ENCODE results near the gene CFDP1.

CFDP1 gene

GRCh38 chr16:75250809-75251279, 182.5 kb downstream of the CFDP1 start:
- TF ChIP-seq GATA2 (IDR thresholded peaks at IDR 0.05; ENCODE audit: low read depth, low read length) (no peak), GATA3 (IDR thresholded peaks at IDR 0.05; ENCODE audit: low read depth, low read length) (no peak)

GRCh38 chr16:75250089-75250808, 183.1 kb downstream of the CFDP1 start:
- TF ChIP-seq GATA3 (IDR thresholded peaks at IDR 0.05; ENCODE audit: low read depth, low read length) (no peak), GATA2 (IDR thresholded peaks at IDR 0.05; ENCODE audit: low read depth, low read length) (no peak)

- TF ChIP-seq GATA2 (IDR thresholded peaks at IDR 0.05; ENCODE audit: low read depth, low read length) (no peak), GATA3 (IDR thresholded peaks at IDR 0.05; ENCODE audit: low read depth, low read length) (no peak)
These were observed 183.9 kb downstream of the CFDP1 start for GRCh38 chr16:75249441-75249840.

- TF ChIP-seq GATA2 (IDR thresholded peaks at IDR 0.05; ENCODE audit: low read depth, low read length) = no peak
- no peak for TF ChIP-seq GATA3 (IDR thresholded peaks at IDR 0.05; ENCODE audit: low read depth, low read length)
These were observed 184.5 kb downstream of the CFDP1 start for GRCh38 chr16:75248536-75249380.

- TF ChIP-seq GATA3 (IDR thresholded peaks at IDR 0.05; ENCODE audit: low read depth, low read length) (no peak), GATA2 (IDR thresholded peaks at IDR 0.05; ENCODE audit: low read depth, low read length) (no peak)
These were observed 185.2 kb downstream of the CFDP1 start for GRCh38 chr16:75248142-75248535.

DNA sequence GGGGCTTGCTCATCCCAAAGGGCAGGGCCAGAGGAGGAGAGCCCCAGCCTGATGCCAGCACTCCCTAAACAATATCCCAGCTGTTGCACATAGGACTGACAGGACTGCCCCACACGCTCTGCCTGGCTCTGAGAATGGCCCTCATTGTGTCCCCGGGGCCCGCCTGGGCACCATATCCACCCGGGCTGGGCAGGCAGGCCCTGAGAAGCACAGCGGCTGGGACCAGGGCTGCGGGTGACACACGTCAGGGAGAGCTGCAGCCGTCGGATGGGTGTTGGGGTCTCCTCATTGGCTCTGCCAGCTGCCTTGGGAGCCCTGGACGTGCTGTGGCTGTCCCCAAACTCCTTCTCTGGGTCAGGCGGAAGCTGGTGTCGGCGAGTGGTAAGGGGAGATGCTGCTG, 186.1 kb downstream of the CFDP1 start:
- TF ChIP-seq GATA3 (IDR thresholded peaks at IDR 0.05; ENCODE audit: low read depth, low read length) (no peak), GATA2 (IDR thresholded peaks at IDR 0.05; ENCODE audit: low read depth, low read length) (no peak)

GRCh38 chr16:75246504-75247205, 186.6 kb downstream of the CFDP1 start:
- TF ChIP-seq GATA3 (IDR thresholded peaks at IDR 0.05; ENCODE audit: low read depth, low read length) (no peak), GATA2 (IDR thresholded peaks at IDR 0.05; ENCODE audit: low read depth, low read length) (no peak)

GRCh38 chr16:75244844-75245758, 188.2 kb downstream of the CFDP1 start:
- no peak for TF ChIP-seq GATA3 (IDR thresholded peaks at IDR 0.05; ENCODE audit: low read depth, low read length)

DNA sequence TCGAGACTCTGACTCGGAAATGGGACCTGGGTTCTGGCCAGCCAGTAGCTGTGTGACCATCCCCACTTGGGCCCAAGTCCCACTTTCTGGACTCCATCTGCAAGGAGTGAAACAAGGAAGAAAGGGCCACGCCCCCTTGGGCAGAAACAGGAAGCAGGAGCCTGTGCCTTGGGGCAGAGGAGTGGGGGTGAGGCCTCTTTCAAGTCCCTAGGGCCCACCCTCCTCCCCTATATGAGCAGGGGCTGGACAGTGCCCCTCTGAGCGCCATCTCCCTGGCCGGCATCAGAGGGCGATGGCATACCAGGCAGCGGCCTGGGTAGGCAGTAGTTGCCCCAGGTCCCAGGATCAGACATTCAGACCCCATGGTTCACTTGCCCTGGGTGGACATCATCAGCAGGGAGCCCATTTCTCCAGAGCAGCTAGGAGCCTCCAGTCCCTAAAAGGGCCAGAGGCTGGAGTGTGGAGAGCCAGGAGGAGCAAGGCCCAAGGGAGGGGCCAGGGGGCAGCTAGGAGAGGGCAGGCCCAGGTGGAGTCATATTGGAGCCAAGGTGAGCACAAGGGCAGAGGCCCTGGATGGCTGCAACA, 189.0 kb downstream of the CFDP1 start:
- TF ChIP-seq GATA3 (IDR thresholded peaks at IDR 0.05; ENCODE audit: low read depth, low read length) (no peak), GATA2 (IDR thresholded peaks at IDR 0.05; ENCODE audit: low read depth, low read length) (no peak)
